ENCODE data around the gene E2F1.
A peak's percentile ranks its signal among the peaks of the same experiment; 100 is the strongest.

E2F1 gene

GRCh38 chr20:33689493-33689892 is 3.3 kb upstream of the E2F1 start:
- TF ChIP-seq JUND (IDR thresholded peaks at IDR 0.05; ENCODE audit: low read depth), result no peak
- in situ Hi-C loops (cut with HindIII; ENCODE audit: low pct_unique_long_range_greater_than_20kb, low sequenced_read_pairs), result no loop called here
- no peak for DNase-seq (ENCODE audit: low read depth in 1 of 2, low spot score in 1 of 2)

GRCh38 chr20:33688938-33689424 is 2.8 kb upstream of the E2F1 start:
- DNase-seq (ENCODE audit: low read depth in 1 of 2, low spot score in 1 of 2), result no peak
- in situ Hi-C loops (cut with HindIII; ENCODE audit: low pct_unique_long_range_greater_than_20kb, low sequenced_read_pairs), result no loop called here
- no peak for TF ChIP-seq JUND (IDR thresholded peaks at IDR 0.05; ENCODE audit: low read depth)

- in situ Hi-C loops (cut with HindIII; ENCODE audit: low pct_unique_long_range_greater_than_20kb, low sequenced_read_pairs), result no loop called here
- TF ChIP-seq JUND (IDR thresholded peaks at IDR 0.05; ENCODE audit: low read depth), result no peak
- no peak for DNase-seq (ENCODE audit: low read depth in 1 of 2, low spot score in 1 of 2)
Measured at GRCh38 chr20:33687993-33688937, 2.1 kb upstream of the E2F1 start.

- in situ Hi-C loops (cut with HindIII; ENCODE audit: low pct_unique_long_range_greater_than_20kb, low sequenced_read_pairs), result no loop called here
- no peak for DNase-seq (ENCODE audit: low read depth in 1 of 2, low spot score in 1 of 2)
- TF ChIP-seq JUND (IDR thresholded peaks at IDR 0.05; ENCODE audit: low read depth), result no peak
Measured at GRCh38 chr20:33687370-33687915, 1.3 kb upstream of the E2F1 start.

- no peak for DNase-seq (ENCODE audit: low read depth in 1 of 2, low spot score in 1 of 2)
- no peak for TF ChIP-seq JUND (IDR thresholded peaks at IDR 0.05; ENCODE audit: low read depth)
- in situ Hi-C loops (cut with HindIII; ENCODE audit: low pct_unique_long_range_greater_than_20kb, low sequenced_read_pairs), result no loop called here
Measured at GRCh38 chr20:33686984-33687366, 790 bp upstream of the E2F1 start.

- TF ChIP-seq JUND (IDR thresholded peaks at IDR 0.05; ENCODE audit: low read depth), result no peak
- DNase-seq (ENCODE audit: low read depth in 1 of 2, low spot score in 1 of 2), result peak in 1 of 2 experiments; percentile 63
- in situ Hi-C loops (cut with HindIII; ENCODE audit: low pct_unique_long_range_greater_than_20kb, low sequenced_read_pairs), result no loop called here
Measured at GRCh38 chr20:33685328-33686099, 671 bp downstream of the E2F1 start.

GRCh38 chr20:33684533-33685327 is 1.5 kb downstream of the E2F1 start:
- TF ChIP-seq JUND (IDR thresholded peaks at IDR 0.05; ENCODE audit: low read depth), result no peak
- in situ Hi-C loops (cut with HindIII; ENCODE audit: low pct_unique_long_range_greater_than_20kb, low sequenced_read_pairs), result no loop called here
- no peak for DNase-seq (ENCODE audit: low read depth in 1 of 2, low spot score in 1 of 2)

GRCh38 chr20:33681728-33682353 is 4.3 kb downstream of the E2F1 start:
- in situ Hi-C loops (cut with HindIII; ENCODE audit: low pct_unique_long_range_greater_than_20kb, low sequenced_read_pairs), result no loop called here
- TF ChIP-seq JUND (IDR thresholded peaks at IDR 0.05; ENCODE audit: low read depth), result no peak

GRCh38 chr20:33681288-33681687 is 4.9 kb downstream of the E2F1 start:
- TF ChIP-seq JUND (IDR thresholded peaks at IDR 0.05; ENCODE audit: low read depth), result no peak
- no peak for DNase-seq (ENCODE audit: low read depth in 1 of 2, low spot score in 1 of 2)
- in situ Hi-C loops (cut with HindIII; ENCODE audit: low pct_unique_long_range_greater_than_20kb, low sequenced_read_pairs), result no loop called here

More at GRCh38 chr20:33681728-33682353, 4.3 kb downstream of the E2F1 start:
- DNase-seq (ENCODE audit: low read depth in 1 of 2, low spot score in 1 of 2), result no peak

GRCh38 chr20:33680686-33681085 is 5.5 kb downstream of the E2F1 start:
- in situ Hi-C loops (cut with HindIII; ENCODE audit: low pct_unique_long_range_greater_than_20kb, low sequenced_read_pairs), result no loop called here
- no peak for DNase-seq (ENCODE audit: low read depth in 1 of 2, low spot score in 1 of 2)
- no peak for TF ChIP-seq JUND (IDR thresholded peaks at IDR 0.05; ENCODE audit: low read depth)

- in situ Hi-C loops (cut with HindIII; ENCODE audit: low pct_unique_long_range_greater_than_20kb, low sequenced_read_pairs), result no loop called here
- no peak for TF ChIP-seq JUND (IDR thresholded peaks at IDR 0.05; ENCODE audit: low read depth)
- no peak for DNase-seq (ENCODE audit: low read depth in 1 of 2, low spot score in 1 of 2)
Measured at GRCh38 chr20:33679758-33680485, 6.3 kb downstream of the E2F1 start.
